Cardiac muscle cell (in vitro differentiated cells and primary cell): ENCODE measurements around the gene NSUN6. TPM values are rescaled to one million over a fixed set of nuclear protein-coding genes. Genes with fewer than 3 reads are reported as not detected.

Experiments
- DNase-seq, 2 donors: peaks; one replicate each; pipeline versions ENCODE4 v3.0.0 to v3.0.0-alpha.2; 2010 to 2017; ENCODE audit warnings: low read depth in 1 of 2, low spot score in 1 of 2
- H3K27ac ChIP-seq: fragments of 200-600 bp; sonication (generic); 2 replicates; pipeline ENCODE4 v1.5.1; 2016
- H3K27me3 ChIP-seq: fragments of 200-600 bp; sonication (generic); 2 replicates; pipeline ENCODE4 v1.6.0; 2016; ENCODE audit warnings: control low read depth
- H3K36me3 ChIP-seq: fragments of 200-600 bp; sonication (generic); 2 replicates; pipeline ENCODE4 v1.5.1; 2016; ENCODE audit warnings: control low read depth
- H3K4me1 ChIP-seq: fragments of 200-600 bp; sonication (generic); 2 replicates; pipeline ENCODE4 v1.8.1; 2017; ENCODE audit warnings: low read depth, mild to moderate bottlenecking, mixed run types
- H3K4me3 ChIP-seq: fragments of 200-600 bp; sonication (generic); 2 replicates; pipeline ENCODE4 v1.5.1; 2016; ENCODE audit warnings: mild to moderate bottlenecking
- H3K9me3 ChIP-seq: fragments of 200-600 bp; sonication (generic); 2 replicates; pipeline ENCODE4 v1.5.1; 2017; ENCODE audit warnings: low read depth, mild to moderate bottlenecking, control low read depth
- CTCF ChIP-seq: IDR thresholded peaks from 2 replicates; pipeline ENCODE4 v1.5.1; 2012; ENCODE audit warnings: low read depth, mild to moderate bottlenecking, low read length
- polyA plus RNA-seq: library from polyadenylated mRNA; unstranded; fragments of >200 nt; fragmentation: Nextera tagmentation; extraction: Ambion mirVana; gene quantifications from 2 replicates; pipeline ENCODE4 v1.2.1, GENCODE V29; 2016
- total RNA-seq: library from RNA; depleted of rRNA; stranded (reverse); fragments of >200 nt; gene quantifications from 2 replicates; pipeline ENCODE4 v1.2.3, GENCODE V29; 2016

The NSUN6 gene
- total and polyA plus RNA-seq, 2 experiments from 2014 or later: 11.4 to 15.4 TPM

GRCh38 chr10:18566177-18566576 is 85.2 kb downstream of the NSUN6 start:
- DNase-seq: no peak

GRCh38 chr10:18565006-18565405 is 86.4 kb downstream of the NSUN6 start:
- H3K27me3 ChIP-seq: no peaks in the 10 kb centered on the region
- no peak for TF ChIP-seq CTCF
- no peak overlapping the region for H3K4me3 ChIP-seq
- H3K36me3 ChIP-seq: no peaks in the 10 kb centered on the region
- no peaks in the 10 kb centered on the region for H3K9me3 ChIP-seq
- H3K27ac ChIP-seq: no peak overlapping the region
- DNase-seq: no peak
- no peaks in the 10 kb centered on the region for H3K4me1 ChIP-seq

More at GRCh38 chr10:18566177-18566576, 85.2 kb downstream of the NSUN6 start:
- H3K4me1 ChIP-seq: no peaks in the 10 kb centered on the region
- no peaks in the 10 kb centered on the region for H3K36me3 ChIP-seq
- H3K27me3 ChIP-seq: no peaks in the 10 kb centered on the region
- TF ChIP-seq CTCF: no peak
- no peak overlapping the region for H3K27ac ChIP-seq
- no peaks in the 10 kb centered on the region for H3K9me3 ChIP-seq
- H3K4me3 ChIP-seq: no peak overlapping the region

GRCh38 chr10:18563003-18563726 is 88.2 kb downstream of the NSUN6 start:
- no peaks in the 10 kb centered on the region for H3K4me1 ChIP-seq
- H3K36me3 ChIP-seq: no peaks in the 10 kb centered on the region
- no peaks in the 10 kb centered on the region for H3K9me3 ChIP-seq
- no peak for DNase-seq
- no peak overlapping the region for H3K27ac ChIP-seq
- no peak overlapping the region for H3K4me3 ChIP-seq
- H3K27me3 ChIP-seq: no peaks in the 10 kb centered on the region
- TF ChIP-seq CTCF: no peak

- H3K9me3 ChIP-seq: no peaks in the 10 kb centered on the region
- H3K4me1 ChIP-seq: no peaks in the 10 kb centered on the region
- H3K27ac ChIP-seq: no peak overlapping the region
- no peaks in the 10 kb centered on the region for H3K27me3 ChIP-seq
- DNase-seq: no peak
- TF ChIP-seq CTCF: no peak
- H3K4me3 ChIP-seq: no peak overlapping the region
- no peaks in the 10 kb centered on the region for H3K36me3 ChIP-seq
Observed at GRCh38 chr10:18561861-18562551, 89.4 kb downstream of the NSUN6 start.

GRCh38 chr10:18557960-18558359 is 93.4 kb downstream of the NSUN6 start:
- H3K36me3 ChIP-seq: no peaks in the 10 kb centered on the region
- no peak overlapping the region for H3K4me3 ChIP-seq
- no peak for TF ChIP-seq CTCF
- no peaks in the 10 kb centered on the region for H3K27me3 ChIP-seq
- H3K4me1 ChIP-seq: no peaks in the 10 kb centered on the region
- no peak overlapping the region for H3K27ac ChIP-seq
- no peaks in the 10 kb centered on the region for H3K9me3 ChIP-seq
- no peak for DNase-seq
